GM10248 (cell line): Measurements from ENCODE around the gene TEX22.

Source experiments
- CTCF ChIA-PET: fragments of 300-600 bp; sonication (Branson Sonifier 250); formaldehyde crosslinking; extraction: SDS; loops from one replicate; lab custom pipeline; 2021; ENCODE audit warnings: antibody characterized with exemption; lab: Yijun Ruan, JAX
- POLR2A ChIA-PET: fragments of 350-650 bp; sonication (Branson Sonifier 250); formaldehyde crosslinking; extraction: SDS; loops from one replicate; lab custom pipeline; 2020; ENCODE audit warnings: antibody characterized with exemption; lab: Yijun Ruan, JAX
- DNase-seq: peaks from one replicate; pipeline ENCODE4 v3.0.0; 2012; ENCODE audit errors: extremely low spot score
- CTCF ChIP-seq: IDR thresholded peaks from 2 replicates; pipeline ENCODE4 v1.5.1; 2012; ENCODE audit warnings: mild to moderate bottlenecking, low read depth; ENCODE audit errors: extremely low read depth, missing control alignments, control extremely low read depth

The TEX22 gene

GRCh38 chr14:105458571-105458970 lies 60.2 kb downstream of the TEX22 start:
- ChIA-PET CTCF (no interaction called here), POLR2A (no interaction called here)
- no peak for DNase-seq
- TF ChIP-seq CTCF = no peak

GRCh38 chr14:105460116-105460515 lies 61.8 kb downstream of the TEX22 start:
- DNase-seq = no peak
- ChIA-PET CTCF (no interaction called here), POLR2A (no interaction called here)
- no peak for TF ChIP-seq CTCF

DNA sequence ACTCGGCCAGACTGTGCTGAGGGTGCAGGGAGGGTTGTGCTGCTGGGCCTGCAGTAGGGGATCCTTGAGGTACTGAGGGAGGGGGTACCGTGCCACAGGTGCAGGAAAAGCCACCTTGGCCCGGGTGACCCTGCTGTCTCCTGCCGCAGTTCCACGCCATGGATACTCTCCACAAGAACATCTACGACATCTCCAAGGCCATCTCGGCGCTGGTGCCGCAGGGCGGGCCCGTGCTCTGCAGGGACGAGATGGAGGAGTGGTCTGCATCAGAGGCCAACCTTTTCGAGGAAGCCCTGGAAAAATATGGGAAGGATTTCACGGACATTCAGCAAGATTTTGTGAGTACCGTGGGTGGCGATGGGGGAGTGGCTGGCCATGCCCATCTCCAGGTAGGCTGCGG lies 62.3 kb downstream of the TEX22 start:
- no peak for DNase-seq
- TF ChIP-seq CTCF = no peak
- CTCF ChIA-PET = no interaction called here
- POLR2A ChIA-PET = no interaction called here

DNA sequence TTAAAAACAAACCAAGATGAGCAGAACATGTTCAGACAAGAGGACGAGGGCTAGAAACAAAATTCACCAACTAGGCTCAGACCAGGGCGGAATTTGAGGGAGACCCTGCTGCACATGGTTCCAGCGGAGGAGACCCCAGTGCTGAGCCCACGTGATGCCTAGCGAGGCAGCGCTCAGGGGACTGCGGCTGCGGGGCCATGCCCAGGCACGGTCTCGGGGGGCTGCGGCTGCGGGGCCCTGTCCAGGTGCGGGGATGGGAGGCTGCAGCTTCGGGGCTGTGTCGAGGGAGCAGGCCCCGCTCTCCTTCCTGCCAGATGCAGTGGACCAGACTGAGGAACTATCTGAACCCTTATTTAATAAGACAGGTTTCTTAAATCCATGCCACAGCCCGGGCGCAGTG lies 63.6 kb downstream of the TEX22 start:
- CTCF ChIA-PET = no interaction called here
- TF ChIP-seq CTCF = no peak
- no peak for DNase-seq
- POLR2A ChIA-PET = no interaction called here
